HL-60 (cell line): Measurements from ENCODE around the gene DCLK2.

ENCODE experiments used
- DNase-seq, 2 experiments: peaks; one replicate each; pipeline ENCODE4 v3.0.0-alpha.2; 2010 to 2020; ENCODE audit warnings: low read depth in 1 of 2, low spot score in 1 of 2
- H3K27ac ChIP-seq: fragments of 250-450 bp; sonication (Bioruptor Pico); replicated peaks from 2 replicates; pipeline ENCODE4 v1.5.1; 2020; ENCODE audit warnings: mild to moderate bottlenecking, moderate library complexity
- H3K27me3 ChIP-seq: fragments of 250-450 bp; sonication (Bioruptor Pico); 2 replicates; pipeline ENCODE4 v1.5.1; 2021; ENCODE audit warnings: mild to moderate bottlenecking, moderate library complexity; ENCODE audit not compliant: insufficient read depth, poor library complexity, severe bottlenecking
- H3K4me3 ChIP-seq: replicated peaks from 2 replicates; pipeline ENCODE4 v1.5.1; 2011; ENCODE audit warnings: mild to moderate bottlenecking, control low read depth, low read length; ENCODE audit not compliant: insufficient read depth
- GABPA ChIP-seq: IDR thresholded peaks from 2 replicates; pipeline ENCODE4 v1.6.1; 2012; ENCODE audit warnings: low read depth
- POLR2AphosphoS5 ChIP-seq: IDR thresholded peaks from 2 replicates; pipeline ENCODE4 v1.6.1; 2012; ENCODE audit warnings: low read depth
- REST ChIP-seq: IDR thresholded peaks from 2 replicates; pipeline ENCODE4 v1.6.1; 2012; ENCODE audit warnings: low read depth; ENCODE audit not compliant: insufficient replicate concordance
- SPI1 ChIP-seq: IDR thresholded peaks from 2 replicates; pipeline ENCODE4 v1.6.1; 2012; ENCODE audit warnings: low read depth, mild to moderate bottlenecking, borderline replicate concordance
- TF ChIP-seq, protein P1 (sequence below): IDR thresholded peaks from one replicate; pipeline ENCODE4 v1.5.1; 2011; ENCODE audit warnings: low read length, control low read depth, inconsistent platforms; ENCODE audit not compliant: insufficient read depth

Gene DCLK2

DNA sequence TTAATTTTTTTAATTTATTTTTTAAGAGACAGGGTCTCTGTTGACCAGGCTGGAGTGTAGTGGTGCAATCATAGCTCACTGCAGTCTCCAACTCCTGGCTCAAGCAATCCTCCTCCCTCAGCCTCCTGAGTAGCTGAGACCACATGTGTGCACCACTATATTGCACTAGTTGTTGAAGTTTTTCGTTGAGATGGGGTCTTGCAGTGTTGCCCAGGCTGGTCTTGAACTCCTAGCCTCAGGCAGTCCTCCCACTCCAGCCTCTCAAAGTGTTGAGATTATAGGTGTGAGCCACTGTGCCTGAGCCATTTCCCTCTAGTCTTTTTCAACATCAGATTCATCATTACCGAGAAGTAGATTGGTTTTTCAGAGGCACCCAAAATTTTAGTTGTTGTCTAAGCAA is 165.7 kb downstream of the DCLK2 start:
- Histone ChIP-seq H3K27ac (no peak overlapping the region), H3K4me3 (no peak overlapping the region), H3K27me3 (peaks cover 3% of the 10 kb centered on the region)
- DNase-seq = no peak
- TF ChIP-seq SPI1 (no peak), POLR2AphosphoS5 (no peak), REST (no peak), GABPA (no peak)
- TF ChIP-seq, protein P1, sequence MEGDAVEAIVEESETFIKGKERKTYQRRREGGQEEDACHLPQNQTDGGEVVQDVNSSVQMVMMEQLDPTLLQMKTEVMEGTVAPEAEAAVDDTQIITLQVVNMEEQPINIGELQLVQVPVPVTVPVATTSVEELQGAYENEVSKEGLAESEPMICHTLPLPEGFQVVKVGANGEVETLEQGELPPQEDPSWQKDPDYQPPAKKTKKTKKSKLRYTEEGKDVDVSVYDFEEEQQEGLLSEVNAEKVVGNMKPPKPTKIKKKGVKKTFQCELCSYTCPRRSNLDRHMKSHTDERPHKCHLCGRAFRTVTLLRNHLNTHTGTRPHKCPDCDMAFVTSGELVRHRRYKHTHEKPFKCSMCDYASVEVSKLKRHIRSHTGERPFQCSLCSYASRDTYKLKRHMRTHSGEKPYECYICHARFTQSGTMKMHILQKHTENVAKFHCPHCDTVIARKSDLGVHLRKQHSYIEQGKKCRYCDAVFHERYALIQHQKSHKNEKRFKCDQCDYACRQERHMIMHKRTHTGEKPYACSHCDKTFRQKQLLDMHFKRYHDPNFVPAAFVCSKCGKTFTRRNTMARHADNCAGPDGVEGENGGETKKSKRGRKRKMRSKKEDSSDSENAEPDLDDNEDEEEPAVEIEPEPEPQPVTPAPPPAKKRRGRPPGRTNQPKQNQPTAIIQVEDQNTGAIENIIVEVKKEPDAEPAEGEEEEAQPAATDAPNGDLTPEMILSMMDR = no peak

- TF ChIP-seq GABPA (no peak), SPI1 (no peak), POLR2AphosphoS5 (no peak), REST (no peak)
- TF ChIP-seq, protein P1 = no peak
- DNase-seq = no peak
- Histone ChIP-seq H3K27me3 (peaks cover 3% of the 10 kb centered on the region), H3K27ac (no peak overlapping the region), H3K4me3 (no peak overlapping the region)
Observed at GRCh38 chr4:150244600-150244999, 166.4 kb downstream of the DCLK2 start.

GRCh38 chr4:150247184-150247583 is 168.9 kb downstream of the DCLK2 start:
- H3K27me3 ChIP-seq = peaks cover 3% of the 10 kb centered on the region
- DNase-seq = no peak
- no peak overlapping the region for H3K4me3 ChIP-seq
- TF ChIP-seq REST = no peak
- no peak overlapping the region for H3K27ac ChIP-seq

DNA sequence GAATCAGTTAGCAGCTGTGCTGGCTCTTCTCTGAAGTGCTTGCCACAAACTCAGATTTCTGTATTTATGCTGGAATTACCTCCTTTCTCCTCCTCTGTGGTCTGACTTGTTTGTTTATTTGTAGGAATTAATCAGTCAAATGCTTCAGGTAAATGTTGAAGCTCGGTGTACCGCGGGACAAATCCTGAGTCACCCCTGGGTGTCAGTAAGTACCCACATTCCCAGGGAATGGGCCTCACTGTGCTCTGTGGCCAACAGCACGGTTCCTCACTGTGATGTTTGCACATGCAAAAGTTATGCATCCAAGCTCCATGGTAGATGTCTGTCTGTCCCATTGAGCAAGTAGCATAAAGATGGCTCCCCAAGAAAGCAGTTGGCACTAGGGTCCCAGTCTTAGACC is 169.9 kb downstream of the DCLK2 start:
- H3K4me3 ChIP-seq = no peak overlapping the region
- TF ChIP-seq, protein P1 = no peak
- TF ChIP-seq SPI1 (no peak), REST (no peak), POLR2AphosphoS5 (no peak), GABPA (no peak)
- peaks cover 3% of the 10 kb centered on the region for H3K27me3 ChIP-seq
- no peak for DNase-seq
- no peak overlapping the region for H3K27ac ChIP-seq
